GM18909 (cell line): ENCODE measurements around the gene SDK2.
"Not testable (repeated sequence)": the region's sequence is repeated elsewhere in the genome, so short reads cannot be mapped to it uniquely, and the experiment has no call there.

Experiments used
- ATAC-seq: cut with Tn5 transposase; IDR thresholded peaks from one replicate; pipeline ENCODE4 v1.9.1; 2021; ENCODE audit warnings: mild to moderate bottlenecking; ENCODE audit not compliant: unreplicated experiment, poor library complexity

SDK2 gene

DNA sequence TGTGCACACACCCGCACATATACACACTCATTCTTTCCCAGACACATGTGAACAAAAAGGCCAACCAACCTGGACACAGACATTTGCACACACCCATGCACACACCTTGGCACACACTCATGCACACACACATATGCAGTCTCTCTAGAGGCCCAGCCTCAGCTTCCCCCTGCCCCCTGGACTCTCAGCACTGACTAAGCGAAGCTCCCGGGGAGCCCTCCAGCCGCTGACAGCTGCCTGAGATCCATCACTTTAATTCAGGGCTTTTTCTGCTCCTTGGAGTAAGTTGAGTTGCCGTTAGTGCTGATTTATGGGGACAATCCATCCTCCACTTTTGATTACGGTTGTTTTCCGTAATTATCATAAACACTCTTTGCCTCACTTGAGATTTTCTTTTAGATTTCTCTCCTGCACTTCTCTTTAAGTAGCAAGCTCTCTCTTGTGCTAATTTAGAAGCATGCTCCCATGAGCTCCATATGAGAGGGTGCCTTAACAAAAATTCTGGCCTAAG, 173.9 kb downstream of the SDK2 start:
- ATAC-seq, result no peak

DNA sequence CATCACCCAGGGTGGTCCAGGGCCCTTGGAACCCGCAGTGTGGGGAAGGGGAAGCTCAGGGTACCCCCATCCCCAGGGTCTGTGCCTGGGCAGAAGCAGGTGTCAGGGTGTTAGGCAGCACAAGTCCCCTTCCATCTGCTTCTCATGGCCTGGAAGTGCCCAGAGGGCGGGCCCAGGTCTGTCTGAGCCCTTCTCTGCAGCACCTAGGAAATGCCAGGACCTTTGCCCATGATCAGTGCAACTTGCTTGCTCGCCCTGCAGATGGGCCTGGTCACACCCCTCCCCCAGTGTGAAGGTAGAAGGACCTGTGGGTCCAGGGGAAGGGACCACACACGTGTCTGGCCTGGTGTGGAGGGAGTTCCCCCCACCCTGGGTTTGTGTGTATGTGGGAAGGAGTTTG, 174.9 kb downstream of the SDK2 start:
- ATAC-seq, result no peak

DNA sequence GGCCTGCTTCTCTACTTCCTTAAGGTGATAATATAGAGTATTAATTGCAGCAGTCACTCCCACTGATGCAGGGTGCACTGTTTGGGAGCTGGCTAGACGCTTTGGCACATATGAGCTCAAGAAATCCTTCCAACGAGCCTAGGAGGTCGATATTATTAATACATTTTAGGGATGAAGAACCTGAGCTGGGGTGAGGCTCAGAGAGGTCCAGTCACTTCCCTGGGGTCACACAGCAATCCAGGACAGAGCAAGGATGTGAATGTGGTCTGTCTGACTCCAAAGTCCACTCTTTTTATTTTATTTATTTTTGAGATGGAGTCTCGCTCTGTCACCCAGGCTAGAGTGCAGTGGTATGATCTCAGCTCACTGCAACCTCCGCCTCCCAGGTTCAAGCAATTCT, 176.0 kb downstream of the SDK2 start:
- no peak for ATAC-seq

DNA sequence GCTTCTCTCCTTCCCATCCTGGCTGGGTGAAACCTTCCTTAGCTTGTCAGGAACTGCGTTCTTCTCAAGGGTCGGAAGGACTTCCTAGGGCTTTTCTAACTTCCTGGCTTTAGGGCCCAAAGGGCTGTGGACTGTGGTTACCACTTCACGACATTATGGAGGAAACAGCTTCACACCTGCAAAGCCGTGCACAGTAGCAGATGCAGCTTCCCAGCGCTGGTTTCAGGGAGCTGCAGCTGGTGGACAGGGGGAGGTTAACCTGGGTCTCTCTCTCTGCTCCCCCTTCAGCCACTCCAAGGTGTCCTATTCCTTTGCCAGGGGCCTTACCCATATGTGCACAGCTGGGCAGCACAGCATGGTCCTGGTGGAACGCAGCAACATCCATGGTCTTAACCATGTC, 176.6 kb downstream of the SDK2 start:
- ATAC-seq, result no peak

DNA sequence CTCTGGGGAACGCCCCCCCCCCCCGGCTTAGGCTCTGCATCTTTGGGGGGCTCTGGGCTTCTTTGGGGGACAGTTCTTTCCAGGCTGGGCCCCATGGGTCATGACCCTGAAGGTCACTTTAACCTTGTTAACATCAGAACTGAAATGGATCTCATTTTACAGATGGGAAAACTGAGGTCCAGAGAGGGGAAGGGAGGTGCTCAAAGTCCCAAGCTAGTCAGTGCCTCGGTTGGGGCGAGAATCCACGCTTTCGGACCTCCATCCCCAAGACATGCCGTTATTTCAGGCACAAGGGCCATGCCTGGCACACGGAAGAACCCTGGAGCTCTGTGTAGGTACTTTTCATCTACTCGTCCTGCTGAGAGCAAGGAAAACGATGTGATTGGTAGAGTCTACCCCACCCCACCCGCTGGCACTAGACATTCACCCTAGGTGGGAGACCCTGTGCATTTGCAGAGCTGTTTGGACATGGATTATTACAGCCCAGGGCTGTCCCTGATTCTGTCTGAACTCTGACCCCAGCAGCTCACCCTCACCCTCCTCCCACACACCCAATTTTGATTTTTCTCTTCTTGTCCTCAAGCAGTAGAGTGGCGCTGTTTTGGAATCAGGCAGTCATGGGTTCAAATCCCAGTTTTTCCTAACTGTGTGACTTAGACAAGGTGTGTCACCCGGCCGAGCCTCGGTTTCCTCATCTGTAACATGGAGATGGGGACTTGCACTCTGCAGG, 177.4 kb downstream of the SDK2 start:
- ATAC-seq, result no peak

DNA sequence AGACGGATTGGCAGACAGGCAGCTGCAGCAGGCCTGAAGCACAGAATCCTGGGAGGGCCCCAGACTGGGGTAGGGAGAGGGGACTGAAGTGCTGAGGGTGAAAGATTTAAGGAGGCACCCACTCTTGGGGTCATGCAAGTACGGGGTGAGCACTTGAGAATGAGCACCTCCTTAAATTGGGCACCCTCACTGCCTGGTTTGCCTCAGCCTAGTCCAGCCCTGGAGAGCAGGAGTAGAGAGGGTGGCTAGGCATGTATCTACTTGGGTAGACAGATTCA, 178.4 kb downstream of the SDK2 start:
- ATAC-seq, result no peak

DNA sequence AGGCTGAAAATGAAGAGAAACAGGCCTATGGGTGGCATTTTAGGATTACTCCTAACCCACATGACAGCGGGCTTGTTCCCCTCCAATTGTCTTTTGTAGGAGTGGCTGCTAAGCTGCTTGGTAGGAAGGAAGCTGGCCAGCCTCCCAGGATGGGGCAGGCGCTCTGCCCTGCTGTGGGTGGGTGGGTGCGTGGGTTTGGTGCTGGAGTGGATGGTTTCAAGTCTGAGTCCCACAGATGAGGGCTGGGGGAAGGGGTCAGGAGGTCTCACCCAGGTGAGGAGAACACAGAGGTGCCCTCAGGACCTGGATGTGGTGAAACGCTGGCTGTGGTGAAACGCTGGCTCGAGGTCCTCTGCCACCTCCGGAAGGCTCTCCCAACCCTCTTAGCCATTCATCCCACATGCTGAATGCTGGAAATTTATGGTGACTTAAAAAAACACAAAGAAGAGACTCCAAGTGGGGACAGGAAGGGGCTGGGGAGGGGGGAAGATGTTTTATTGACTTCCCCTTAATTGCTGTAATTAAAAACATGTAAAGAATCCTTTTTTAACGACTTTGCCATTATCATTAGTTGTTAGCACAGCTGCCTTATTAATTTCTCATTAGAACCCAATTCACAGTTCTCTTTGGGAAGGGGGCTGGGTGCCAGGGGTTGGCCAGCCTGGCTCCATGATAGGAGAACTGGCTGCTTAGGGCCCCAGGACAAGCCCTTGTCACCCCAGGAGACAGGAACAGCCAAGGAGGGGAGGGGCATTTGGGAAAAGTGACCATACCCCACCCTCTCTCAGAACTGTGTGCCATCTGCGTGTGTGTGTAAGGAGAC, 178.9 kb downstream of the SDK2 start:
- no peak for ATAC-seq

DNA sequence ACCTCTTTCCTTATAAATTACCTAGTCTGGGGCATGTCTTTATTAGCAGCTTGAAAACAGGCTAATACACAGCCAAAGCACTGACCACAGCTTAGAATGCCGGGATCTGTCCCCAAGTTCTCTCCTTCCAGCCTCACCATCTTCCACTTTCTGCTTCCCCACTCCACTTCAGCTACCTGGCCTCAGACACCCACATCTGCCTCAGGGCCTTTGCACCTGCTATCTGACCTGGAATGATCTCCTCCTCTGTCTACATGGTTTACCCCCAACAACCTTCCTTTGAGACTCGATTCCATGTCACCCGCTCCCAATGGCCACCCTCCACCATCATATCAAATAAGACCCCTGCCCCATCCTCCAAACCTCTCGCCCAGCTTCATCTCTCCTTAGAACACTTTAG, 179.8 kb downstream of the SDK2 start:
- ATAC-seq, result no peak

DNA sequence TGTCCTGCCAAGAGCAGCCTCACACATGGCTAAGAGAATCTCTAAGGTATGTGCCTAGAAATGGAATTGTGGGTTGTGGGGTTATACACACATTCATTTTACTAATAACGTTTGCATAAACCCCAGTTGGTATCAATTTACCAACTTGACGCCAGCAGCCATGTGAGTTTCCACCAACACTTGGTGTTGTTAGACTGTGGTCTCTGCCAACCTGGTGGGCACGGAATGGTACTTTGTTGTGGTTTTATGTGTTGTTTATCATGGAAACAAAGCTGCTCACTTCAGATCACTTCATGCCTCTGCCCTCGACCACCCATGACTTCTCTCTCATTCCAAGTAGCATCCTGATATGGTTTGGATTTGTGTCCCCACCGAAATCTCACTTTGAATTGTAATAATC, 180.4 kb downstream of the SDK2 start:
- ATAC-seq, result no peak

DNA sequence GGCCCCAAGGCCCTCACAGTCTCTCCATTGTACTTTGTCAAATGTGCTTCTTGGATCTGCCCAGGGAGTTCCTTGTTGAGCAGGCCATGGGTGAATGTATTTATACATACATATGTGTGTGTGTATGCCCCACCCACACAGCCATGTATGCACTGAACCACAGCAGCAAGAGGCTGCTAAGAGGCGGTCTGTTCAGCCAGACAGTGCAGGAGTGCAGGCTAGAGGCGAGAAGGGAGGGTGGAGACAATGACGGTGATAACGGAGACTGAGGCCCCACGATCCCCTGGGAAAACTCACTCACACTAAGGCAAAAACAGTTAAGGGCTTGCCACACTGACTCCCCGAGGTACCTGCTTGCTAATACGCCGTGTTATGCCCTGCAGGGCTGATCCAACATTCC, 181.4 kb downstream of the SDK2 start:
- no peak for ATAC-seq

DNA sequence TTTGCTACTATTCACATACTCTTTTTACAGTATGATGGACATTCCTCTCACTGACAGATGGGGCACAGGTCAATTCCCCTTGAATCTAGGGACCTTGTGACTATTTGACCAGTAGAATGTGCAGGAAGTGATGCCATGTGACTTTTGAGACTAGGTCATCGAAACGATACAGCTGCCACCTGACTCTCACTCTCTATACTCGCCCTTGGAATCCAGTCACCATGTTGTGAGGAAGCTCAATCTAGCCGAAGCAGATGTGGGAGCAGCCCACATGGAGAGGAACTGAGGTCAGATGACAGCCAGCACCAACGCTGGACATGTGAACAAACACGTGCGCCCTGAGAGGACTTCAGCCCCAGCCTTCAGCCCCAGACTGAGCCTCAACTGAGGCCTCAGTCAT, 184.3 kb downstream of the SDK2 start:
- no peak for ATAC-seq

DNA sequence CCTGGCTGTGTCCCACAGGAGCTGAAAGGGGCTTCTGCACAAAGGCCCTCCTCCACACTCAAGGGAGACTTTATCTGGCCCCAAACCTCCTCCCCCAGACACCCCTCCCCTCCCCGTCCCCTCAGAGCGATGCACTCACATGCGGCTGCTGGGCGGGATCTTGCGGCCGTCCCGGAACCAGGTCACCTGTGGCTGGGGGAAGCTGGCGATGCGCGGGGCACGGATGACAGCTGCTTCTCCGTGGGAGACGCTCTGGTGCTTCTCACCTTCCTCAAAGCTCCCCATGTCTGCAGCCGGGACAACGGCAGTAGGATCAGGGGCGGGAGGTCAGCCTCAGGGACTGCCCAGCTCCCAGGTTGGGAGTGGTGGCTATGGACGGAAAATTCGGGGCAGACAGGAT, 188.5 kb downstream of the SDK2 start:
- ATAC-seq, result no peak

DNA sequence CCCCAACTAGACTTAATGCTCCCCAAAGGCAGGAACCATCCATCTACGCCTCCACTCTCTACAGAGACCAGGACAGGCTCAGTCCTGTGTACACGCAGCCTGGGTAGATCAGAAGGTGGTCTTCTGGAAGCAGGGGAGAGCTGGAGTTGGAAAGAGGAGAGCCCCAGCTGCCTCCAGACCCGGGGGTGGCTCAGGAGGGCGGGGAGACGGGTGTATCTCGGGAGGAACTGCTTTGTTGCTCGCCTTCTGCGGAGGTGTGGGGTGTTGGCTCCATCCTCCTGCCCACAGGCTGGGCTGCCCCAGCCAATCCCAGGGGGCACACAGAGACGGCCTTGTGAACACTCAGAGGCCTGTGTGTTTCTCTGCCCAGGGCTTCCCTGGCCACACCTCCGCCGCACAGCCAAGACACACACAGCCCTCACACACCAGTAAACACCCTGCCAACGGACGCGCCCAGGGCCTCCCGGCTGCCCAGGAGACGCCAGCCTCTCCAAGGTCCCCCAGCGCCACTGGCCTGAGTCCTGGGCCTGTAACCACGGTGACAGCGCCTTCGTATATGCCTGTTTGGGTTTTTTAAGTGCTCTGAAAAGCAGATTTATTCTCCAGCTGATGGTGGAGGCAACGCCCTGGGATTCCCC, 189.1 kb downstream of the SDK2 start:
- no peak for ATAC-seq

DNA sequence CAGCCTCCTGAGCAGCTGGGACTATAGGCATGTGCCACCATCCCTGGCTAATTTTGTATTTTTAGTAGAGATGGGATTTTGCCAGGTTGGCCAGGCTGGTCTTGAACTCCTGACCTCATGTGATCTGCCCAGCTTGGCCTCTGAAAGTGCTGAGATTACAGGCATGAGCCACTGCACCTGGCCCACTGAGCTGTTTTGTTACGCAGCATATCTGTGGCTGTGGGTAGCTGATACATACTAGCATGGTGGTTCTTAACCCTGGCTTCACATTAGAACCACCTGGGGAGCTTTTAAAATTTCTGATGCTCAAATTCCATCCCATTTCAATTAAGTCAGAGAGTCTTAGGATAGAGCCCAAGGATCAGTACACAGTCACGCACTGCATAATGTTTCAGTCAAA, 190.8 kb downstream of the SDK2 start:
- not testable (repeated sequence) for ATAC-seq

DNA sequence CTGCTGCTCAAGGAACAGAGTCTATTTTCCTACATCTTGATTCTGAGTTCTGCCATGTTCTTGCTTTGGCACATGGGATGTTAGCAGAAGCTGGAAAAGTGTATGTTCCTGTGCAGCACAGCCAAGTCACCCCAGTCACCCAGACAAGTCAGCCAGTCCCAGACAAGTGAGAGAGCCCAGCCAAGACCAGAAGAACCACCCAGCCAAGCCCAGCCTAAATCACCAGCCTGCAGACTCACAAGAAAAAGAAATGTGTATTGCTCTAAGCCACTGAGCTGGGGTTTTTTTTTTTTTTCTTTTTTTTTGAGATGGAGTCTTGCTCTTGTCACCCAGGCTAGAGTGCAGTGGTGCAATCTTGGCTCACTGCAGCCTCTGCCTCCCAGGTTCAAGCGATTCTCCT, 191.2 kb downstream of the SDK2 start:
- ATAC-seq, result no peak

DNA sequence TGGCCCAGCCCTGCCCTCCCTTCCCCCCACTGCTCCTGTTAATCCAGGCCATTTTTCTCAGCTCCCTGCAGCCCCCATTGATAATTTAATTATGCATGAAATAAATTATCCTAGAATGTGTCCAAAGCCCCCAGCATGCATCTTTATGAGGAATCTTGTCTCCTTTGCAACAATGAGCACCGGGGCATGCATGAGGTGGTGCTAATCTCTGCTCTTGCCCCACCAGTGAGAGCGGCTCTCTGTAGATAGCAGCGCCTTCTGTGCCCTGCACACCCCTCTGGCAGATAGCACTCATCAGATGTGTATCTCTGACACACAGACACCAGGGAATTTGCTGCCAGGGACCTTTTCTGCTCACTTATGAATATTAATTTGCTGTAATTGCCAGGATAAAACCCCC, 192.2 kb downstream of the SDK2 start:
- no peak for ATAC-seq

DNA sequence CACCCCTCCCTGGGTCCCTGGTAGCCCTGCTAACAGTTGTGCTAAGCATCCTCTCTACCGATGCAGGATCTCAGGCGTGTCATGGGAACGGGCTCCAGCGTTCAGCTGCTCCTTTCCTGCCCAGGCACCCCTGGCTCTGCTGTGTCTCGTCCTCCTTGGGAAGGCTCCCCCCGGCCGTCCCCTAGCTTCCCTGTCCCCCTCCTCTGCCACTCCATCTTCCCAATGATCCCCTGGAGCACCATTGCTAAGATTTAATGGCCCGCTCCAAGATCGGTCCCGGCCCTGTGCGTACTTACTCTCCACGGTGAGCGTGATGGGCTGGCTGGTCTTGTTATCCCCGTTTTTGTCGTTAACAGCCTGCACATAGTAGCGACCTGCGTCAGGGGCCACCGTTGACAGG, 196.9 kb downstream of the SDK2 start:
- no peak for ATAC-seq

DNA sequence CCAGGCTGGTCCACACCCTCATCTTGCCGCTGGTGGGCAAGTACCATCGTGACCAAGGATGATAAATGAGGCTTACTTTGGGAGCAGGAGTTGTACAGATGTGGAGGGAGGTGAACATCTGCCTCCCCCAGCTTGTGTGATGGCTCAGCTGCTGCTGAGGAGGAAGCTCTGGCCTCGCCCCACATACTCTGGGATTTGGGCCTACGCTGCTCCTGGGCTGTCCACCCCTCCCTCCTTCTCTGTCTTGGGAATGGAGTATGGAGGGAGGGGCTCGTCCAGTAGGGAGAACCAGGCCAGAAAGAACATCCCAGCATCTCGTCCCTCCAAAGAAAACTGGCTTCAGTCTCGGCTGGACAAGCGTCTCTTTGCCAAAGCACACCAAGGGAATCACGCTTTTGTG, 197.6 kb downstream of the SDK2 start:
- ATAC-seq, result no peak

DNA sequence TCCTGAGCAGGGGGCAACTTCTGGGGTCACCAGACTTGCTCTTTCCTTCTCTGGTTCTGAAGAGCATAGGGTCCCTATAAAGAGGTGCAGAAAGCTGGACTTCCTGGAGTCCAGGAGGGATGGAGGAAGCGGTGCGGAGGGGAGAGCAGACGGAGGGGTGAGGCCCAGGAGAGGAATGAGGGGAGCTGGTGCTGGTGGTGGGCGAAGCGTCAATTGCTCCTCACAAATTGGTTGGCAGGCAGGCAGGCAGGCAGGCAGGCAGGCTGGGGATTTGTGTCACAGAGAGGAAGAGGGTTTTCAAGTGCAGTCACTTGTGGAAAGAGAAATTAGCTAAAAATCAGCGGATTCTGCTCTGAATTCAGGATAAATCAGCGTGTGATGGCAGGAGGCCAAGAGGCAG, 198.8 kb downstream of the SDK2 start:
- no peak for ATAC-seq

DNA sequence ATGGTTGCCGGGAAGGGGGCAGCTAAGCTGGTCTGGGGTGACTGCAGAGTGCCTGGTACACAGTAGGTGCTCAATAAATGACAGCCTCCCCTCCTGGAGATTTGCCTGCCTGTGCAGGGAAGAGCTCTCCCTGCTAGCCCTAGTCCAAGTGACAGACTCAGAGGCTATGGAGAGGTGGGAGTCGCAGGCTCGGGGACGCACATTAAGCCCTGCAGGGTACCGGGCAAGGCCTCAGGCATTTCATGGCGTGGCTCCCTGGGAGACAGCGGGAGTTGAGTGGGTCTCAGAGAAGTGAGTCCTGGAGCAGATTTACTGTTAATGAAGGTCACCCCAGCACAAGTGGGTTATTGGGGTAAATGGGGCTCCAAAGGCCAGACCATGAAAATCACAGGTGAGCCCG, 200.2 kb downstream of the SDK2 start:
- no peak for ATAC-seq

DNA sequence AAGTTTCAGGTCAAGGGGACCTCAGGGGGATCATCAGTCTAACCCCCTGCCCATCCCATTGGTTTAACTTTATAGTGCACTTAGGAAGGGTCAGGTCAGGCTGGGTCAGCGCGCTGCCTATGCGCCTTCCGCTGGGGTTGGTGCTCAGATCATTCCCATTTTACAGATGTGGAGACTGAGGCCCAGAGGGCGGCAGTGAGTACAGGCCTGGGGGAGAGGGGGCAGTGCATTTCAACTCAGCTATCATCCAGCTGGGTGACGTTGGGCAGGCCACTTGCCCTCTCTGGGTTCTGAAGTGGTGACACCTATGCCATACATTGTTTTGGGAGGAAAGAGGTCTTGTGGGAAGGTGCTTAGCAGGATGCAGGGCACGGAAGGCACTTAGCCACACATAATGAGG, 204.6 kb downstream of the SDK2 start:
- no peak for ATAC-seq

DNA sequence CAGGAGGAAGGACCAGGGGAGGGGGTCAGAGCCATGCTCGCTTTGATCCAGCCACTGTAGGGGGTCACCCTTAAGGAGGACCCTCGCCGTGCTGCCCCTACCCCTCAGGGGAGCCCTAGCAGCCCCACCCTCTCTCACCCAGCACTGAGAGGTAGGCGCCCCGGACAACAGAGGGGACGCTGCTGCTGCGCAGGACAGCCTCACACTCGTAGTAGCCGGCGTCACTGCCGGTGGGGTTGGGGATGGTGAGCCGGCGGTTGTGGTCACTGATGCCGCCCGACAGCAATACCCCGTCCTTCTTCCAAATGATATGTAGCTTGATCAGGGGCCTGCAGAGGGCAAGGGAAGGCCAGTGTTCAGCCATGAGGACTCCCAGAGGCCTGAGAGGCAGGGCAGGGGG, 206.4 kb downstream of the SDK2 start:
- ATAC-seq, result no peak
